GM12878 (cell line): ENCODE data around the gene NOS3. TPM values are rescaled to one million over a fixed set of nuclear protein-coding genes. Genes with fewer than 3 reads are reported as not detected.

ENCODE experiments used
- ATAC-seq: fragments of 200-7000 bp; cut with Tn5 transposase; 3 replicates; pipeline ENCODE4 v1.9.1; 2020; ENCODE audit warnings: mild to moderate bottlenecking, moderate library complexity
- BruUV-seq: library from RNA; stranded (reverse); fragments of 400-500 nt; replicated peaks from 2 replicates; lab custom pipeline; 2021; lab: Mats Ljungman, UMichigan
- CTCF ChIA-PET: fragments of 300-600 bp; sonication (Branson Sonifier 250); formaldehyde crosslinking; extraction: SDS; loops from one replicate; lab custom pipeline; 2021; ENCODE audit warnings: inconsistent platforms; lab: Yijun Ruan, JAX
- POLR2A ChIA-PET: fragments of 350-600 bp; formaldehyde crosslinking; extraction: SDS; loops from one replicate; lab custom pipeline; 2021; ENCODE audit warnings: inconsistent platforms; lab: Charles Lee
- RAD21 ChIA-PET: fragments of 300-600 bp; sonication (Branson Sonifier 250); formaldehyde crosslinking; loops from one replicate; lab custom pipeline; 2023; ENCODE audit warnings: antibody characterized with exemption; ENCODE audit not compliant: unreplicated experiment; lab: Charles Lee
- SMC1A ChIA-PET: fragments of 300-600 bp; sonication (Branson Sonifier 250); formaldehyde crosslinking; loops from one replicate; lab custom pipeline; 2023; ENCODE audit not compliant: unreplicated experiment, uncharacterized antibody; lab: Charles Lee
- DNase-seq: peaks from one replicate; pipeline ENCODE4 v3.0.0-alpha.2; 2011; ENCODE audit warnings: low read depth, low spot score
- FAIRE-seq: peaks from 3 replicates; lab custom pipeline; 2011; peaks lifted over from hg19 to GRCh38; lab: Jason Lieb, UNC
- H2AFZ ChIP-seq: 2 replicates; pipeline ENCODE4 v1.6.0; 2011; ENCODE audit warnings: low read depth, low read length, control low read depth; ENCODE audit not compliant: control insufficient read depth
- H3K27ac ChIP-seq: 2 replicates; pipeline ENCODE4 v1.5.1; 2011; ENCODE audit warnings: control low read depth; ENCODE audit not compliant: control insufficient read depth, insufficient read depth
- H3K27me3 ChIP-seq, 2 experiments: replicated peaks in 1 of 2; 2 replicates each; pipeline versions ENCODE4 v1.6.0 to v1.6.1; 2011; ENCODE audit warnings: low read length in 1 of 2; ENCODE audit not compliant: control insufficient read depth in 2 of 2, insufficient read depth in 2 of 2
- H3K36me3 ChIP-seq, 2 experiments: 2 replicates each; pipeline ENCODE4 v1.5.1; 2011; ENCODE audit warnings: low read length in 1 of 2; ENCODE audit not compliant: control insufficient read depth in 2 of 2, insufficient read depth in 2 of 2
- H3K4me1 ChIP-seq: 2 replicates; pipeline ENCODE4 v1.6.1; 2011; ENCODE audit warnings: mild to moderate bottlenecking, low read length, moderate library complexity, mixed read lengths; ENCODE audit not compliant: control insufficient read depth, insufficient read depth
- H3K4me2 ChIP-seq: 2 replicates; pipeline ENCODE4 v1.6.0; 2011; ENCODE audit warnings: control low read depth; ENCODE audit not compliant: control insufficient read depth, insufficient read depth
- H3K4me3 ChIP-seq: fragments of 200-600 bp; sonication (generic); 2 replicates; pipeline ENCODE4 v1.5.1; 2016
- H3K79me2 ChIP-seq: 2 replicates; pipeline ENCODE4 v1.6.0; 2011; ENCODE audit warnings: low read length; ENCODE audit not compliant: control insufficient read depth, insufficient read depth
- H3K9ac ChIP-seq: 2 replicates; pipeline ENCODE4 v1.8.0; 2011; ENCODE audit warnings: low read length, control low read depth, mixed read lengths; ENCODE audit not compliant: control insufficient read depth, insufficient read depth
- H3K9me3 ChIP-seq: replicated peaks from 3 replicates; pipeline ENCODE4 v1.5.1; 2011; ENCODE audit warnings: mild to moderate bottlenecking, low read length; ENCODE audit not compliant: control insufficient read depth, insufficient read depth
- H4K20me1 ChIP-seq: 2 replicates; pipeline ENCODE4 v1.6.0; 2011; ENCODE audit not compliant: control insufficient read depth, insufficient read depth
- ZNF687 ChIP-seq: fragments of 450-650 bp; IDR thresholded peaks from 2 replicates; pipeline ENCODE4 v1.6.1; 2017; ENCODE audit warnings: mild to moderate bottlenecking, moderate library complexity
- WGBS: methylation state at CpG from one replicate; pipeline ENCODE4 v1.1.6; 2016; ENCODE audit warnings: low lambda C conversion rate; ENCODE audit not compliant: insufficient replicate concordance, insufficient coverage; ENCODE audit errors: missing lambda C conversion rate; 5-methylcytosine and 5-hydroxymethylcytosine counted together
- in situ Hi-C: fragments of 300-500 bp; cut with MboI; formaldehyde crosslinking; loops from 9 replicates; pipeline ENCODE4 v1.14.3; 2018; ENCODE audit warnings: mixed read lengths
- intact Hi-C: fragments of 100-400 bp; cut with micrococcal nuclease; formaldehyde crosslinking; loops from one replicate; pipeline ENCODE4 v1.14.2; 2022; ENCODE audit not compliant: unreplicated experiment
- polyA plus RNA-seq, 11 experiments: library from polyadenylated mRNA; depleted of rRNA in 4 of 11; unstranded in 6 of 11; stranded (reverse) in 5 of 11; fragments of >200 nt; fragmentation: Nextera tagmentation in 4 of 11; fragmentation: Illumina TruSeq in 1 of 11; extraction: Ambion mirVana in 4 of 11; extraction: Trizol in 1 of 11; gene quantifications; 1 replicate in 1 of 11; 2 replicates in 10 of 11; pipeline versions ENCODE4 v1.2.1 to v1.2.3, GENCODE V29; 2011 to 2016; ENCODE audit warnings: inconsistent platforms in 2 of 11, missing spikeins in 2 of 11, low read depth in 1 of 11
- total RNA-seq, 4 experiments: library from RNA; depleted of rRNA in 3 of 4; stranded (reverse); fragments of >200 nt in 3 of 4; fragmentation: Illumina TruSeq in 1 of 4; extraction: Trizol in 1 of 4; gene quantifications; 2 replicates each; pipeline versions ENCODE4 v1.2.1 to v1.2.3, GENCODE V29; 2013 to 2021

The NOS3 gene
- total and polyA plus RNA-seq, 10 of the 15 experiments (the other 5 are each of a cell fraction or from before 2014, with no cell fraction given) = 0.06 to 0.92 (median 0.30) TPM; not detected in 3

DNA sequence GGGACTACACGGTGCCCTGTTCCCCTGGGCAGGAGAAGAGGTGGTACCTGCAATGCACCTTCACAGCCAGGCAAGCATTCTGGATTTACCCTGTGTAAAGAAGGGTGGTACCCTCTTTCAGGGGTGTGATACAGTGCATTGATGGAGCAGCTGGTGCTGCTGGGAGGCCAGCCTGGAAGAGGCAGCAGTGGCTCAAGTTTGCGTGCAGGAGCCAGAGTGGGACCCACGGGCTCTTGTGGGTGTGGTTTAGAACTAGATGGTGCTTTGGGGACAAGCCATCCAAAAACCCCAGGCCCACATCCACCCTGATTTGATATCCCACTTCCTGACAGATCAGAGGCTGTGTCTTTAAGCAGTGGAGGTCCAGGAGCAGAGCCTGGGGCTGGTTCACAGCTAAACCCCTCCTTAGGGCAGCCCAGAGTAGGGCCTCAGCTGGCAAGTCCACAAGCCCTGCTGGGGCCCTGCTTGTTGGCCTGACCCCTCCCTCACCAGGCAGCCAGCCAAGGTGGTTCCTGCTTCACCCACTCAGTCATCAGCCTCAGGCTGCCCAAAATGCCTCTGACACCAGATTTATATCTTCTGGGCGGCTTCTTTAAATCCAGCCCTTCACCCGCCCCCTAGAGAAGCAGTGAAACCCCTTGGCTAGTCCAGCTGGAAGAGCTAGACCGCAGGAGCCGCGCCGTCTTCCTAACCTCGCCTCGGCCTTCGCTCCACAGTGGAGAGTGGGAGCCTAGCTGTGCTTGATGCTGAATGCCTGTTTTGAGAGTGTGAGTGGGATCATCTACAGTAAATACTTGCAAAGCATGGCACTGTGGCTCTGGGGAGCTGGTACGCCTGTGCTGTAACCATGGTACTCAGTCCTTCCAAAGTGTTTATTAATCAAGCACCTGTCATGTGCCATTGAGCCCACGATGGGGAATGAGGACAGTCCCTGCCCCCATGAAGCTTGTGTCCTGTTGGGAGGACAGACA is 56.1 kb downstream of the NOS3 start:
- WGBS = 68% methylated on average over 14 of the region's 14 CpGs
- intact Hi-C loops = no loop called here
- Histone ChIP-seq H3K36me3 (no peaks in the 10 kb centered on the region), H3K27me3 (no peaks in the 10 kb centered on the region; a peak in 1 of 4 replicates), H2AFZ (no peak overlapping the region), H3K4me2 (no peak overlapping the region), H3K9me3 (no peaks in the 10 kb centered on the region), H4K20me1 (no peaks in the 10 kb centered on the region), H3K4me1 (no peaks in the 10 kb centered on the region), H3K9ac (no peak overlapping the region), H3K4me3 (no peak overlapping the region), H3K79me2 (no peaks in the 10 kb centered on the region), H3K27ac (no peak overlapping the region)
- no peak for TF ChIP-seq ZNF687
- DNase-seq (no peak), FAIRE-seq (no peak), ATAC-seq (no peak)
- ChIA-PET POLR2A (no interaction called here), SMC1A (no interaction called here), CTCF (no interaction called here), RAD21 (no interaction called here)
- no TSS peak for BruUV-seq
- in situ Hi-C loops = no loop called here
